ENCODE data around the gene ADCY2.

GRCh38 chr5:7391814-7392692, 3.9 kb upstream of the ADCY2 start:
- no peak for TF ChIP-seq POLR2A (IDR thresholded peaks at IDR 0.05)
- peak in 5 of 6 experiments; percentile 17 to 49 (median 40) for TF ChIP-seq CTCF (IDR thresholded peaks at IDR 0.05)

Measured in esophagus squamous epithelium (tissue), 4 donors.